SK-N-SH (cell line): Measurements from ENCODE around the gene FAT3. TPM values are rescaled to one million over a fixed set of nuclear protein-coding genes. Genes with fewer than 3 reads are reported as not detected.

Experiments used
- CTCF ChIA-PET: fragments of 300-600, 350-600 bp; formaldehyde crosslinking; extraction: SDS; loops from one replicate; lab custom pipeline; 2021; lab: Yijun Ruan, JAX
- POLR2A ChIA-PET: fragments of 350-600 bp; sonication (Branson Sonifier 250); formaldehyde crosslinking; extraction: SDS; loops from one replicate; lab custom pipeline; 2020; ENCODE audit warnings: antibody characterized with exemption, inconsistent platforms; lab: Yijun Ruan, JAX
- DNase-seq: peaks from one replicate; pipeline ENCODE4 v3.0.0; 2012
- H2AFZ ChIP-seq: fragments of 200-600 bp; sonication (generic); 2 replicates; pipeline ENCODE4 v1.8.1; 2016; ENCODE audit warnings: antibody characterized with exemption, mild to moderate bottlenecking, low read depth
- H3F3A ChIP-seq: fragments of 200-600 bp; sonication (generic); replicated peaks from 2 replicates; pipeline ENCODE3; 2016; ENCODE audit warnings: antibody characterized with exemption, mild to moderate bottlenecking; ENCODE audit not compliant: insufficient read depth
- H3K27ac ChIP-seq, 2 experiments: fragments of 200-500 bp in 1 of 2; fragments of 200-600 bp in 1 of 2; sonication (Bioruptor generic) in 1 of 2; sonication (generic), shearing (Covaris generic) in 1 of 2; 2 replicates each; pipeline versions ENCODE4 v1.5.1 to v1.6.1; 2014 to 2016; ENCODE audit warnings: low read depth in 2 of 2, inconsistent platforms in 1 of 2, low read length in 1 of 2, mild to moderate bottlenecking in 1 of 2, mixed read lengths in 1 of 2
- H3K27me3 ChIP-seq: fragments of 200-600 bp; sonication (generic), shearing (Covaris generic); 2 replicates; pipeline ENCODE4 v1.6.1; 2016; ENCODE audit warnings: mixed run types; ENCODE audit not compliant: insufficient read depth
- H3K36me3 ChIP-seq, 2 experiments: fragments of 200-500 bp in 1 of 2; fragments of 200-600 bp in 1 of 2; sonication (Bioruptor generic) in 1 of 2; sonication (generic) in 1 of 2; replicated peaks in 1 of 2; 2 replicates each; pipeline versions ENCODE3 to v1.5.1; 2014 to 2016; ENCODE audit warnings: low read length in 1 of 2, mild to moderate bottlenecking in 1 of 2; ENCODE audit not compliant: insufficient read depth in 2 of 2, control insufficient read depth in 1 of 2
- H3K4me1 ChIP-seq, 2 experiments: fragments of 200-500 bp in 1 of 2; fragments of 200-600 bp in 1 of 2; sonication (Bioruptor generic) in 1 of 2; sonication (generic), shearing (Covaris generic) in 1 of 2; 2 replicates each; pipeline versions ENCODE4 v1.5.1 to v1.6.1; 2014 to 2016; ENCODE audit warnings: low read depth in 1 of 2, low read length in 1 of 2, mixed run types in 1 of 2; ENCODE audit not compliant: insufficient read depth in 2 of 2, control insufficient read depth in 1 of 2
- H3K4me2 ChIP-seq: fragments of 200-600 bp; sonication (generic), shearing (Covaris generic); 2 replicates; pipeline ENCODE4 v1.6.1; 2017; ENCODE audit warnings: mixed run types
- H3K4me3 ChIP-seq, 2 experiments: fragments of 200-500 bp in 1 of 2; fragments of 200-600 bp in 1 of 2; sonication (Bioruptor generic) in 1 of 2; sonication (generic), shearing (Covaris generic) in 1 of 2; 2 replicates each; pipeline versions ENCODE4 v1.5.1 to v1.8.1; 2014 to 2016; ENCODE audit warnings: low read depth in 2 of 2, inconsistent platforms in 1 of 2, low read length in 1 of 2, mild to moderate bottlenecking in 1 of 2, mixed read lengths in 1 of 2, moderate library complexity in 1 of 2
- H3K79me2 ChIP-seq: fragments of 200-600 bp; sonication (generic); 2 replicates; pipeline ENCODE4 v1.8.1; 2017; ENCODE audit warnings: mild to moderate bottlenecking; ENCODE audit not compliant: insufficient read depth
- H3K9ac ChIP-seq: fragments of 200-600 bp; sonication (generic); 2 replicates; pipeline ENCODE4 v1.6.1; 2017; ENCODE audit warnings: mixed run types
- H3K9me2 ChIP-seq: fragments of 200-600 bp; sonication (generic); 2 replicates; pipeline ENCODE4 v1.6.1; 2017; ENCODE audit warnings: mixed run types
- H3K9me3 ChIP-seq: fragments of 200-600 bp; sonication (generic); 2 replicates; pipeline ENCODE4 v1.6.1; 2017; ENCODE audit warnings: mixed run types, mild to moderate bottlenecking, moderate library complexity
- H4K20me1 ChIP-seq: fragments of 200-600 bp; sonication (generic); 2 replicates; pipeline ENCODE4 v1.6.1; 2017; ENCODE audit warnings: mild to moderate bottlenecking, mixed run types; ENCODE audit not compliant: insufficient read depth
- ELF1 ChIP-seq: IDR thresholded peaks from 2 replicates; pipeline ENCODE4 v1.4.0; 2012
- EP300 ChIP-seq, 2 experiments: IDR thresholded peaks; 2 replicates each; pipeline versions ENCODE4 v1.4.0 to v1.6.1; 2012; ENCODE audit warnings: borderline replicate concordance in 1 of 2, low read depth in 1 of 2, low read length in 1 of 2
- EZH2phosphoT487 ChIP-seq: fragments of 200-600 bp; sonication (generic); IDR thresholded peaks from 2 replicates; pipeline ENCODE4 v1.6.1; 2017; ENCODE audit warnings: low read depth, mixed run types, mild to moderate bottlenecking, antibody characterized with exemption, moderate library complexity, borderline replicate concordance
- FOSL2 ChIP-seq: IDR thresholded peaks from 2 replicates; pipeline ENCODE4 v1.4.0; 2012; ENCODE audit warnings: low read depth, mild to moderate bottlenecking, moderate library complexity, borderline replicate concordance
- FOXJ3 ChIP-seq: sonication (generic); formaldehyde crosslinking; IDR thresholded peaks from 2 replicates; pipeline ENCODE4 v1.5.1; 2020; ENCODE audit warnings: mild to moderate bottlenecking, missing genetic modification reagents
- GABPA ChIP-seq: IDR thresholded peaks from 2 replicates; pipeline ENCODE4 v1.4.0; 2012; ENCODE audit warnings: low read depth, mild to moderate bottlenecking
- IRF3 ChIP-seq: fragments of 150-350 bp; IDR thresholded peaks from 2 replicates; pipeline ENCODE4 v1.6.1; 2016; ENCODE audit warnings: mild to moderate bottlenecking, low read depth, low read length
- NRF1 ChIP-seq: IDR thresholded peaks from 2 replicates; pipeline ENCODE4 v1.6.1; 2012; ENCODE audit warnings: low read depth, mild to moderate bottlenecking, low read length
- RXRA ChIP-seq: IDR thresholded peaks from 2 replicates; pipeline ENCODE4 v1.4.0; 2012; ENCODE audit warnings: low read depth, mild to moderate bottlenecking, borderline replicate concordance
- TAF1 ChIP-seq: IDR thresholded peaks from 2 replicates; pipeline ENCODE4 v1.6.1; 2012; ENCODE audit warnings: low read depth, mild to moderate bottlenecking, low read length, moderate library complexity, borderline replicate concordance
- TEAD4 ChIP-seq: IDR thresholded peaks from 2 replicates; pipeline ENCODE4 v1.4.0; 2012; ENCODE audit warnings: mild to moderate bottlenecking, borderline replicate concordance; ENCODE audit not compliant: insufficient read depth
- WGBS: methylation state at CpG from one replicate; pipeline ENCODE4 v1.1.6; 2017; ENCODE audit warnings: low lambda C conversion rate; 5-methylcytosine and 5-hydroxymethylcytosine counted together
- polyA plus RNA-seq, 3 experiments: library from polyadenylated mRNA; depleted of rRNA; stranded (reverse); fragments of >200 nt; gene quantifications; 2 replicates each; pipeline ENCODE4 v1.2.3, GENCODE V29; 2012
- TF ChIP-seq, protein P1 (sequence below): IDR thresholded peaks from 2 replicates; pipeline ENCODE4; 2012
- TF ChIP-seq, protein P2 (sequence below): IDR thresholded peaks from 2 replicates; pipeline ENCODE4 v1.4.0; 2012; ENCODE audit warnings: low read depth, borderline replicate concordance

The FAT3 gene
- polyA plus RNA-seq, 1 of the 3 experiments (the other 2 are of a cell fraction), result 0.87 TPM

DNA sequence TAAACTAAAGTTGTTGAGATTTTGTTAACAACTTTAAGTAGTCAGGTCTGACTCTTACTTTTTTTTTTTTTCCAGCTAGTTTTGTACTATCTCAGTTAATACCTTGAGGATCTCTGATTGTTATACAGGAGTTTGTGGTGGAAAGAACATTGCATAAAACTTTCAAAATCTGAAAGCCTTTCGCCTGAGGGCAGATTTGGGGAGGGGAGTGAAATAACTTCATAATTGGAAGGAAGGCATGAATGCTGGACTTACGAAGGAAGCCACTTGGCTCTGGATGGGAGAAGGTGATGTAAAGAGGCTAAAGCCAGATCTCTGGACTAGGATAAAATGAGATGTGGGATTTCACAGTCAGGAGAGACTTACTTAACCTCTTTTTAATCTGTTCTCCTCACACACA, 18.2 kb upstream of the FAT3 start:
- ChIA-PET CTCF (interaction anchor here (0.6 to 0.9 kb wide), 2 partner anchors 20 to 69 kb away, joined by 3 read pairs; no protein-coding TSS in a partner anchor), POLR2A (no interaction called here)
- no peak overlapping the region for H3K9ac ChIP-seq
- H3K27ac ChIP-seq, result no peak overlapping the region
- DNase-seq, result no peak
- no peaks in the 10 kb centered on the region for H3K9me3 ChIP-seq
- H3K36me3 ChIP-seq, result no peaks in the 10 kb centered on the region
- H3K79me2 ChIP-seq, result no peaks in the 10 kb centered on the region
- H3K9me2 ChIP-seq, result no peaks in the 10 kb centered on the region
- no peak overlapping the region for H3K4me3 ChIP-seq
- peaks cover 0 to 2% of the 10 kb centered on the region in 2 experiments; a peak in 2 of 4 replicates for H3K4me1 ChIP-seq
- 86% methylated on average over 2 of the region's 2 CpGs for WGBS
- H2AFZ ChIP-seq, result no peak overlapping the region
- no peak for TF ChIP-seq RXRA
- TF ChIP-seq, protein P1, sequence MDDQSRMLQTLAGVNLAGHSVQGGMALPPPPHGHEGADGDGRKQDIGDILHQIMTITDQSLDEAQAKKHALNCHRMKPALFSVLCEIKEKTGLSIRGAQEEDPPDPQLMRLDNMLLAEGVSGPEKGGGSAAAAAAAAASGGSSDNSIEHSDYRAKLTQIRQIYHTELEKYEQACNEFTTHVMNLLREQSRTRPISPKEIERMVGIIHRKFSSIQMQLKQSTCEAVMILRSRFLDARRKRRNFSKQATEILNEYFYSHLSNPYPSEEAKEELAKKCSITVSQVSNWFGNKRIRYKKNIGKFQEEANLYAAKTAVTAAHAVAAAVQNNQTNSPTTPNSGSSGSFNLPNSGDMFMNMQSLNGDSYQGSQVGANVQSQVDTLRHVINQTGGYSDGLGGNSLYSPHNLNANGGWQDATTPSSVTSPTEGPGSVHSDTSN, result no peak
- no peak for TF ChIP-seq TEAD4
- TF ChIP-seq IRF3, result no peak
- no peak for TF ChIP-seq NRF1
- TF ChIP-seq FOXJ3 (CRISPR knock-in tag), result no peak
- no peak for TF ChIP-seq TAF1
- TF ChIP-seq, protein P2, sequence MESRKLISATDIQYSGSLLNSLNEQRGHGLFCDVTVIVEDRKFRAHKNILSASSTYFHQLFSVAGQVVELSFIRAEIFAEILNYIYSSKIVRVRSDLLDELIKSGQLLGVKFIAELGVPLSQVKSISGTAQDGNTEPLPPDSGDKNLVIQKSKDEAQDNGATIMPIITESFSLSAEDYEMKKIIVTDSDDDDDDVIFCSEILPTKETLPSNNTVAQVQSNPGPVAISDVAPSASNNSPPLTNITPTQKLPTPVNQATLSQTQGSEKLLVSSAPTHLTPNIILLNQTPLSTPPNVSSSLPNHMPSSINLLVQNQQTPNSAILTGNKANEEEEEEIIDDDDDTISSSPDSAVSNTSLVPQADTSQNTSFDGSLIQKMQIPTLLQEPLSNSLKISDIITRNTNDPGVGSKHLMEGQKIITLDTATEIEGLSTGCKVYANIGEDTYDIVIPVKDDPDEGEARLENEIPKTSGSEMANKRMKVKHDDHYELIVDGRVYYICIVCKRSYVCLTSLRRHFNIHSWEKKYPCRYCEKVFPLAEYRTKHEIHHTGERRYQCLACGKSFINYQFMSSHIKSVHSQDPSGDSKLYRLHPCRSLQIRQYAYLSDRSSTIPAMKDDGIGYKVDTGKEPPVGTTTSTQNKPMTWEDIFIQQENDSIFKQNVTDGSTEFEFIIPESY, result no peak
- TF ChIP-seq EZH2phosphoT487, result no peak
- no peak for TF ChIP-seq EP300 (IDR thresholded peaks at IDR 0.05; ENCODE audit: borderline replicate concordance in 1 of 2, low read depth in 1 of 2, low read length in 1 of 2)
- TF ChIP-seq GABPA, result no peak
- no peak for TF ChIP-seq ELF1
- TF ChIP-seq FOSL2, result no peak
- H4K20me1 ChIP-seq, result no peaks in the 10 kb centered on the region
- H3K4me2 ChIP-seq, result no peak overlapping the region
- H3F3A ChIP-seq, result no peaks in the 10 kb centered on the region
- H3K27me3 ChIP-seq, result no peaks in the 10 kb centered on the region
